H1 (cell line): ENCODE results near the gene PRMT3. TPM values are rescaled to one million over a fixed set of nuclear protein-coding genes. Genes with fewer than 3 reads are reported as not detected.

Source experiments
- BCL11A ChIP-seq, 2 experiments: IDR thresholded peaks; one replicate each; pipeline ENCODE4 v1.6.1; 2011; ENCODE audit warnings: low read depth in 2 of 2, low read length in 2 of 2, mild to moderate bottlenecking in 2 of 2
- CBX8 ChIP-seq: fragments of 300-800, 300-1000 bp; sonication (generic); IDR thresholded peaks from 2 replicates; pipeline ENCODE4 v1.7.1; 2016; ENCODE audit warnings: low read depth, low read length, borderline replicate concordance
- CTCF ChIP-seq, 3 experiments: IDR thresholded peaks; 1 replicate in 2 of 3; 2 replicates in 1 of 3; pipeline versions ENCODE4 v1.5.1 to v1.6.1; 2011; ENCODE audit warnings: low read length in 3 of 3, mild to moderate bottlenecking in 3 of 3, inconsistent platforms in 2 of 3, low read depth in 1 of 3, moderate library complexity in 1 of 3; ENCODE audit not compliant: insufficient read depth in 1 of 3; ENCODE audit errors: control extremely low read depth in 1 of 3
- polyA plus RNA-seq, 7 experiments: library from polyadenylated mRNA; depleted of rRNA in 3 of 7; stranded (reverse) in 5 of 7; unstranded in 2 of 7; fragments of >200 nt in 5 of 7; fragments of 200-250 nt in 2 of 7; gene quantifications; 1 replicate in 5 of 7; 2 replicates in 1 of 7; 4 replicates in 1 of 7; pipeline versions ENCODE4 v1.2.1 to v1.2.3, GENCODE V29; 2011 to 2013; ENCODE audit warnings: missing spikeins in 2 of 7, mixed read lengths in 2 of 7
- total RNA-seq: library from RNA; stranded (reverse); fragmentation: NEBNext Ultra II Directional; extraction: Animal tissue kit (Norgen Biotek cat#: 25700); gene quantifications from 2 replicates; pipeline ENCODE4 v1.2.1, GENCODE V29; 2021

PRMT3 gene
- total and polyA plus RNA-seq, 2 of the 8 experiments (the other 6 are each of a cell fraction or from before 2014, with no cell fraction given): 11.2 to 26.5 TPM

GRCh38 chr11:20493340-20493739 lies 105.8 kb downstream of the PRMT3 start (continued):
- TF ChIP-seq BCL11A (IDR thresholded peaks at IDR 0.05; ENCODE audit: low read depth in 2 of 2, low read length in 2 of 2) (no peak), CBX8 (no peak), CTCF (IDR thresholded peaks at IDR 0.05; ENCODE audit: control extremely low read depth in 1 of 3, insufficient read depth in 1 of 3, low read depth in 1 of 3, low read length in 3 of 3) (no peak)
